ENCODE measurements around the gene MAN2A2.
A peak's percentile ranks its signal among the peaks of the same experiment; 100 is the strongest.

MAN2A2 gene

DNA sequence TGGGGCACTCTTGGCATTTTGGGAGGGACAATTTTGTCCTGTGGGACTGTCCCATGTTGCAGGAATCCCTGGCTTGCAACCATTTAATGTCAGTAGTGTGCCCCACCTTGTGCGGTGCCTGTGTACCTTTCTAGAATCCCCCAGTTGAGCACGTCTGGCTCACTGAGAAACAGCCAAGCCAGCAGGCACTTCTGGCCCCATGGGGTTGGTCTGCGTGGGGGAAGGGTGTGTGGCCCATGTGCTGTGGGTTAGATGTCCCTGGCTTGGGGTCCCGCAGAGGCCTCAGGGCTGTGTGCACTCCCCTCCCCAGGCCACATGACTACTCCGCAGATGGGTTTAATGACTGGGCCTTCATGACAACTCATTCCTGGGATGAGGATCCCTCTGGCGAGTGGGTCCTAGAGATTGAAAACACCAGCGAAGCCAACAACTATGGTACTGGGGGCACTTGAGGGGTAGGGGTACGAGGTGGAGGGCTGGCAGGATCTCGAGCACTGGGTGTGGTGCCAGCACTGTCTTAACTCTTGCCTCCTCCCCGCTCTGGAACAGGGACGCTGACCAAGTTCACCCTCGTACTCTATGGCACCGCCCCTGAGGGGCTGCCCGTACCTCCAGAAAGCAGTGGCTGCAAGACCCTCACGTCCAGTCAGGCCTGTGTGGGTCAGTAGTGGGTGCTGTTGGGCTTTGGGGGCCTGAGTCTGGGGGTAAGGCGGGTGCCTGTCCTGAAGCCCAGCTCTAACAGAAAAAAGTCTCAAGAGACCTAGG is 22.5 kb upstream of the MAN2A2 start:
- Histone ChIP-seq H3K27me3 (ENCODE audit: control insufficient read depth, insufficient read depth, low read length) (no peaks in the 10 kb centered on the region), H3K4me3 (ENCODE audit: low read depth, low read length) (no peak overlapping the region), H3K9me3 (ENCODE audit: control insufficient read depth, insufficient read depth, low read length) (no peaks in the 10 kb centered on the region), H3K36me3 (ENCODE audit: control insufficient read depth, insufficient read depth, low read length) (peaks cover 59% of the 10 kb centered on the region), H3K4me1 (ENCODE audit: control insufficient read depth, insufficient read depth, low read length) (peaks cover 2% of the 10 kb centered on the region), H3K9ac (ENCODE audit: low read depth, low read length) (no peak overlapping the region)

DNA sequence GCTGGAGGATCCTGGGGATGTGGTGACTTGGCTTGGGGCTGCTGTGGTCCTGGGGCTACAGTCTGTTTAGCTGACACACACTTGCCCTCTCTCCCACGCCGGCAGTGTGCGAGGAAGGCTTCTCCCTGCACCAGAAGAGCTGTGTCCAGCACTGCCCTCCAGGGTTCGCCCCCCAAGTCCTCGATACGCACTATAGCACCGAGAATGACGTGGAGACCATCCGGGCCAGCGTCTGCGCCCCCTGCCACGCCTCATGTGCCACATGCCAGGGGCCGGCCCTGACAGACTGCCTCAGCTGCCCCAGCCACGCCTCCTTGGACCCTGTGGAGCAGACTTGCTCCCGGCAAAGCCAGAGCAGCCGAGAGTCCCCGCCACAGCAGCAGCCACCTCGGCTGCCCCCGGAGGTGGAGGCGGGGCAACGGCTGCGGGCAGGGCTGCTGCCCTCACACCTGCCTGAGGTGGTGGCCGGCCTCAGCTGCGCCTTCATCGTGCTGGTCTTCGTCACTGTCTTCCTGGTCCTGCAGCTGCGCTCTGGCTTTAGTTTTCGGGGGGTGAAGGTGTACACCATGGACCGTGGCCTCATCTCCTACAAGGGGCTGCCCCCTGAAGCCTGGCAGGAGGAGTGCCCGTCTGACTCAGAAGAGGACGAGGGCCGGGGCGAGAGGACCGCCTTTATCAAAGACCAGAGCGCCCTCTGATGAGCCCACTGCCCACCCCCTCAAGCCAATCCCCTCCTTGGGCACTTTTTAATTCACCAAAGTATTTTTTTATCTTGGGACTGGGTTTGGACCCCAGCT is 21.7 kb upstream of the MAN2A2 start:
- H3K4me1 ChIP-seq (ENCODE audit: control insufficient read depth, insufficient read depth, low read length), result peaks cover 2% of the 10 kb centered on the region
- peaks cover 55% of the 10 kb centered on the region for H3K36me3 ChIP-seq (ENCODE audit: control insufficient read depth, insufficient read depth, low read length)
- no peak overlapping the region for H3K9ac ChIP-seq (ENCODE audit: low read depth, low read length)
- H3K4me3 ChIP-seq (ENCODE audit: low read depth, low read length), result no peak overlapping the region
- H3K9me3 ChIP-seq (ENCODE audit: control insufficient read depth, insufficient read depth, low read length), result no peaks in the 10 kb centered on the region
- H3K27me3 ChIP-seq (ENCODE audit: control insufficient read depth, insufficient read depth, low read length), result no peaks in the 10 kb centered on the region

DNA sequence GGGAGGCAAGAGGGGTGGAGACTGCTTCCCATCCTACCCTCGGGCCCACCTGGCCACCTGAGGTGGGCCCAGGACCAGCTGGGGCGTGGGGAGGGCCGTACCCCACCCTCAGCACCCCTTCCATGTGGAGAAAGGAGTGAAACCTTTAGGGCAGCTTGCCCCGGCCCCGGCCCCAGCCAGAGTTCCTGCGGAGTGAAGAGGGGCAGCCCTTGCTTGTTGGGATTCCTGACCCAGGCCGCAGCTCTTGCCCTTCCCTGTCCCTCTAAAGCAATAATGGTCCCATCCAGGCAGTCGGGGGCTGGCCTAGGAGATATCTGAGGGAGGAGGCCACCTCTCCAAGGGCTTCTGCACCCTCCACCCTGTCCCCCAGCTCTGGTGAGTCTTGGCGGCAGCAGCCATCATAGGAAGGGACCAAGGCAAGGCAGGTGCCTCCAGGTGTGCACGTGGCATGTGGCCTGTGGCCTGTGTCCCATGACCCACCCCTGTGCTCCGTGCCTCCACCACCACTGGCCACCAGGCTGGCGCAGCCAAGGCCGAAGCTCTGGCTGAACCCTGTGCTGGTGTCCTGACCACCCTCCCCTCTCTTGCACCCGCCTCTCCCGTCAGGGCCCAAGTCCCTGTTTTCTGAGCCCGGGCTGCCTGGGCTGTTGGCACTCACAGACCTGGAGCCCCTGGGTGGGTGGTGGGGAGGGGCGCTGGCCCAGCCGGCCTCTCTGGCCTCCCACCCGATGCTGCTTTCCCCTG is 21.0 kb upstream of the MAN2A2 start:
- peaks cover 2% of the 10 kb centered on the region for H3K4me1 ChIP-seq (ENCODE audit: control insufficient read depth, insufficient read depth, low read length)
- peaks cover 47% of the 10 kb centered on the region for H3K36me3 ChIP-seq (ENCODE audit: control insufficient read depth, insufficient read depth, low read length)
- no peaks in the 10 kb centered on the region for H3K27me3 ChIP-seq (ENCODE audit: control insufficient read depth, insufficient read depth, low read length)
- no peaks in the 10 kb centered on the region for H3K9me3 ChIP-seq (ENCODE audit: control insufficient read depth, insufficient read depth, low read length)
- no peak overlapping the region for H3K9ac ChIP-seq (ENCODE audit: low read depth, low read length)
- no peak overlapping the region for H3K4me3 ChIP-seq (ENCODE audit: low read depth, low read length)

DNA sequence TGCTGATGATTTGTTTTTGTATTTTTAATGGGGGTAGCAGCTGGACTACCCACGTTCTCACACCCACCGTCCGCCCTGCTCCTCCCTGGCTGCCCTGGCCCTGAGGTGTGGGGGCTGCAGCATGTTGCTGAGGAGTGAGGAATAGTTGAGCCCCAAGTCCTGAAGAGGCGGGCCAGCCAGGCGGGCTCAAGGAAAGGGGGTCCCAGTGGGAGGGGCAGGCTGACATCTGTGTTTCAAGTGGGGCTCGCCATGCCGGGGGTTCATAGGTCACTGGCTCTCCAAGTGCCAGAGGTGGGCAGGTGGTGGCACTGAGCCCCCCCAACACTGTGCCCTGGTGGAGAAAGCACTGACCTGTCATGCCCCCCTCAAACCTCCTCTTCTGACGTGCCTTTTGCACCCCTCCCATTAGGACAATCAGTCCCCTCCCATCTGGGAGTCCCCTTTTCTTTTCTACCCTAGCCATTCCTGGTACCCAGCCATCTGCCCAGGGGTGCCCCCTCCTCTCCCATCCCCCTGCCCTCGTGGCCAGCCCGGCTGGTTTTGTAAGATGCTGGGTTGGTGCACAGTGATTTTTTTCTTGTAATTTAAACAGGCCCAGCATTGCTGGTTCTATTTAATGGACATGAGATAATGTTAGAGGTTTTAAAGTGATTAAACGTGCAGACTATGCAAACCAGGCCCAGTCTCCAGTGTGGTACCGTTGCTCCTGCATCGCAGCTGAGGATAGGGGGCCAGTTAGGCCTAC is 20.1 kb upstream of the MAN2A2 start:
- H3K9ac ChIP-seq (ENCODE audit: low read depth, low read length), result no peak overlapping the region
- H3K4me1 ChIP-seq (ENCODE audit: control insufficient read depth, insufficient read depth, low read length), result peaks cover 2% of the 10 kb centered on the region
- H3K4me3 ChIP-seq (ENCODE audit: low read depth, low read length), result no peak overlapping the region
- no peaks in the 10 kb centered on the region for H3K27me3 ChIP-seq (ENCODE audit: control insufficient read depth, insufficient read depth, low read length)
- no peaks in the 10 kb centered on the region for H3K9me3 ChIP-seq (ENCODE audit: control insufficient read depth, insufficient read depth, low read length)
- peaks cover 41% of the 10 kb centered on the region for H3K36me3 ChIP-seq (ENCODE audit: control insufficient read depth, insufficient read depth, low read length)

DNA sequence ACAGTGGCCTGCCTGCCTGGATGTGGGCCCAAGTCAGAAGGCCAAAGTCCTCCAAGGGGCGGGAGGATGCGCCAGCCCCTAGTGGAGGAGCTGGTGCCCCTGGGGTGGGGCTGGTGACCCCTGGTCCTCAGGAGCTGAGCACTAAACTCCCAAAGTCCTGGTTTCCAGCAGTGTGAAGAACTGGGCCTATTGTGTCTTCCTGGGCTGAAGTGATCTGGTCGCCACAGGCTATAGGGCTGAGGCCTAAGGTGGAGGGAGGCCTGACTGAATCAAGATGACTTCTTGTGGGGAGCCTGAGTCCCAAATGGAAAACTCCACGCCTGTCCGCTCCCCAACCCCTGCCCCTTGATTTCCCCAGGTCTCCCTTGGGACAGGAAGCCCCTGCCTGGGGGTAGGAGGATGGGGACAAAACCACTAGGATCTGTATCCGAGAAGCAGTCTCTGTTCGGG is 19.6 kb upstream of the MAN2A2 start:
- H3K4me3 ChIP-seq (ENCODE audit: low read depth, low read length), result no peak overlapping the region
- no peaks in the 10 kb centered on the region for H3K9me3 ChIP-seq (ENCODE audit: control insufficient read depth, insufficient read depth, low read length)
- H3K4me1 ChIP-seq (ENCODE audit: control insufficient read depth, insufficient read depth, low read length), result peaks cover 2% of the 10 kb centered on the region
- H3K27me3 ChIP-seq (ENCODE audit: control insufficient read depth, insufficient read depth, low read length), result no peaks in the 10 kb centered on the region
- peaks cover 35% of the 10 kb centered on the region for H3K36me3 ChIP-seq (ENCODE audit: control insufficient read depth, insufficient read depth, low read length)
- no peak overlapping the region for H3K9ac ChIP-seq (ENCODE audit: low read depth, low read length)

DNA sequence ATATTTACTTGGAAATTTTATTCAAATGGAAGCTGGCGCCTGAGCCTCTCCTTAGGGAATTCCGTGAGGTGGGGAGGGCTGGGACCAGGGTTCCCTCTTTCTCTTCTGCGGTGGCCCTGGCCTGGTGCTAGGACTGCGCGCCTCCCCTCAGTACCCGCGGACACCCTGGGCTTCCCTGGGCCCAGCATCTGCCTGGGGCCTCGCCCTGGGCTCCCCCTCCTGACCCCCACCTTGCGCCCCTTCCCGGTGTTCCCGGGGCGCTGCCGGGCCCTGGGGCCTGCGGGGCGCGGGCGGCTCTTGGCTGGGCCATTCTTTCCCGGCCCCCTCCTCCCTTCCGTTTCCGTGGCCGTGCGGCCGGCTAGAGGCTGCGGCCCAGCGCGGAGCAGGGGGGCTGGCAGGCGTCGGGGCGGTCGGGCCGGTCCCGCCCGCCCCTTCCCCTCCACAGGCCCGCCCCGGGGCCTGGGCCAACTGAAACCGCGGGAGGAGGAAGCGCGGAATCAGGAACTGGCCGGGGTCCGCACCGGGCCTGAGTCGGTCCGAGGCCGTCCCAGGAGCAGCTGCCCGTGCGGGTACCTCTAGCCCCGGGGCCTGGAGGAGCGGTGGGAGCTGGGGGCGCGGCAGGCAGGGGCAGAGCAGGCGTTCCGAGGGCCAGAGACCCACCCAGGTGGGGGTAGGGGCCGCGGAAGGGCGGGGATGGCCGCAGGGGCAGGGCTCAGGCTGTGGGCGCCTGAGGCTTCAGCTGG is 19.0 kb upstream of the MAN2A2 start, which contains the start of gene FES:
Gene FES (plus strand): TSS at position 529 of the 743 bp plus-strand sequence. CDS start 542 bp downstream, outside the sequence.
- H3K36me3 ChIP-seq (ENCODE audit: control insufficient read depth, insufficient read depth, low read length), result peaks cover 29% of the 10 kb centered on the region
- H3K4me1 ChIP-seq (ENCODE audit: control insufficient read depth, insufficient read depth, low read length), result peaks cover 2% of the 10 kb centered on the region
- H3K9ac ChIP-seq (ENCODE audit: low read depth, low read length), result peak within 1 kb of the TSS; percentile 54
- no peaks in the 10 kb centered on the region for H3K27me3 ChIP-seq (ENCODE audit: control insufficient read depth, insufficient read depth, low read length)
- H3K4me3 ChIP-seq (ENCODE audit: low read depth, low read length), result peak within 1 kb of the TSS; percentile 26
- H3K9me3 ChIP-seq (ENCODE audit: control insufficient read depth, insufficient read depth, low read length), result no peaks in the 10 kb centered on the region

DNA sequence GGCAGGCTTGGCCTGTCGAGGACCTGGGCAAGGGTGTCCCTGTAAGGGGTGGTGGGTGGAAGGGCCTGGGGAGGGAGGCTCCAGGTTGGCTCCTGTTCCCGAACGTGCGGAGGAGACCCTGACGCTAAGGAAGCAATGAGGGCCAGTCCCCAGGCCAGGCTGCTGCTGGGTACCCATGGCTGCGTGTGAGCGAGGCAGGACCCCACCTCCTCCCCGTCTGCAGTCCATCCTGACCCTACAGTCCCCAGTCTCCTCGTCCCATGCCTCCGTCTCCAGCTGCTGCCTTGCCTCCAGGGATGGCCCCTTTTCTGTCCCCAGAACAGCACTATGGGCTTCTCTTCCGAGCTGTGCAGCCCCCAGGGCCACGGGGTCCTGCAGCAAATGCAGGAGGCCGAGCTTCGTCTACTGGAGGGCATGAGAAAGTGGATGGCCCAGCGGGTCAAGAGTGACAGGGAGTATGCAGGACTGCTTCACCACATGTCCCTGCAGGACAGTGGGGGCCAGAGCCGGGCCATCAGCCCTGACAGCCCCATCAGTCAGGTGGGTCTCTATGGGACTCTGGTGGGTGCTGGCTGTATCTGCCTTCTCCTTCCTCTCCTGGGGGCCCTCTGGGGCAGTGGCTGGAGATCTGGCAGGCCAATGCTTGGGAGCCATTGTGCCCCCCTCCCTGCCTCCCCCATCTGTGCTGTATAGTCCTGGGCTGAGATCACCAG is 18.2 kb upstream of the MAN2A2 start:
- peak overlapping the region; percentile 26 for H3K4me3 ChIP-seq (ENCODE audit: low read depth, low read length)
- H3K27me3 ChIP-seq (ENCODE audit: control insufficient read depth, insufficient read depth, low read length), result no peaks in the 10 kb centered on the region
- peaks cover 2% of the 10 kb centered on the region for H3K4me1 ChIP-seq (ENCODE audit: control insufficient read depth, insufficient read depth, low read length)
- H3K36me3 ChIP-seq (ENCODE audit: control insufficient read depth, insufficient read depth, low read length), result peaks cover 23% of the 10 kb centered on the region
- H3K9me3 ChIP-seq (ENCODE audit: control insufficient read depth, insufficient read depth, low read length), result no peaks in the 10 kb centered on the region
- H3K9ac ChIP-seq (ENCODE audit: low read depth, low read length), result peak overlapping the region; percentile 54

DNA sequence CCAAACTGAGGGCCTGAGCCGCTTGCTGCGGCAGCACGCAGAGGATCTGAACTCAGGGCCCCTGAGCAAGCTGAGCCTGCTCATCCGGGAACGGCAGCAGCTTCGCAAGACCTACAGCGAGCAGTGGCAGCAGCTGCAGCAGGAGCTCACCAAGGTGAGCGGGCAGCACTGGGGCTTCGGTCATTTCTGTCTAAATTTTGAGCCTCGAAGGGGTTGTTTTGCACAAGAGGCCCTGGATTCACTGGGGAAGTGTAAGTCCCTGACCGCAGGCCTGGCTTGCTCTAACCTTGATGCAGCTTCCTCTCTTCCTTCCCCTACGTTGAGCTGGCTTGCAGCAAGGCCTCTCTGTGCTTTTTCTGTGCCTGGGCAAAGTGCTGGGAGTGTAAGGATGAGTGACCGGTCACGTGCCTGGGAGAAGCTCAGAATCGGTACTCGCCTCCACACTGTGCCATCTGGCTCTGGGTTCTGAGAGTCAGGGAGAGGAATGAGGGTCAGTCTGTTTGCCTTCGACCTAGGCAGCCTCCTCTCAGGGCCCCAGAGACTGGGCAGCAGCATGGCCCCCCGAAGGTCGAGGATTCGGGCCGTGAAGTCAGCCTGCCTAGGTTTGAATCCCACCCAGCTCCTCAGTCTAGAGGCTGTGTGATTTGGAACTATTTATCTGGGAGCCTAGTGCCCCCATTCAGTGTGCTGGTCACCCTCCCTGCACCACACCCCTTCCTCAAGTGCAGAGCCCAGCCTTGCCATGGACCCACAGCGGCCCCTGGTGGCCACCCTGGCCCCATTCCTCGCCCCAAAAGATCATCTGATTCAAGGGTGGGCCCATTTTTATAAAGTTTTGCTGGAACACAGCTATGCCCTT is 17.4 kb upstream of the MAN2A2 start:
- no peaks in the 10 kb centered on the region for H3K9me3 ChIP-seq (ENCODE audit: control insufficient read depth, insufficient read depth, low read length)
- no peak overlapping the region for H3K9ac ChIP-seq (ENCODE audit: low read depth, low read length)
- peaks cover 15% of the 10 kb centered on the region for H3K36me3 ChIP-seq (ENCODE audit: control insufficient read depth, insufficient read depth, low read length)
- H3K27me3 ChIP-seq (ENCODE audit: control insufficient read depth, insufficient read depth, low read length), result no peaks in the 10 kb centered on the region
- H3K4me1 ChIP-seq (ENCODE audit: control insufficient read depth, insufficient read depth, low read length), result peaks cover 4% of the 10 kb centered on the region
- no peak overlapping the region for H3K4me3 ChIP-seq (ENCODE audit: low read depth, low read length)

DNA sequence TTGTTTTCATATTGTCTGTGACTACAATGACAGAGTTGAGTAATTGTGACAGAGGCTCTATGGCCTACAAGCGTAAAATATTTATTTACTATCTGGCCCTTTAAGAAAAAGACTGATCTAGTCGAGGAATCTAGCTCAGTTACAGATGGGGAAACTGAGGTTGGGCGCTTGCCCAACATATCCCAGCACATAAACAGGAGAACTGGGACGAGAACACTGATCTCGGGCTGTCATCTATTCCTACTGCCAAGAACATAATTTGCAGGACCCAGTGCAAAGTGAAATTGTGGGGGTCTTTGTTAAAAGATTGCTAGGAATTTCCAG is 16.8 kb upstream of the MAN2A2 start:
- Histone ChIP-seq H3K27me3 (ENCODE audit: control insufficient read depth, insufficient read depth, low read length) (no peaks in the 10 kb centered on the region), H3K4me3 (ENCODE audit: low read depth, low read length) (no peak overlapping the region), H3K4me1 (ENCODE audit: control insufficient read depth, insufficient read depth, low read length) (peaks cover 4% of the 10 kb centered on the region), H3K9ac (ENCODE audit: low read depth, low read length) (no peak overlapping the region), H3K36me3 (ENCODE audit: control insufficient read depth, insufficient read depth, low read length) (peaks cover 10% of the 10 kb centered on the region), H3K9me3 (ENCODE audit: control insufficient read depth, insufficient read depth, low read length) (no peaks in the 10 kb centered on the region)

- Histone ChIP-seq H3K27me3 (ENCODE audit: control insufficient read depth, insufficient read depth, low read length) (no peaks in the 10 kb centered on the region), H3K4me3 (ENCODE audit: low read depth, low read length) (no peak overlapping the region), H3K9ac (ENCODE audit: low read depth, low read length) (no peak overlapping the region), H3K4me1 (ENCODE audit: control insufficient read depth, insufficient read depth, low read length) (peaks cover 4% of the 10 kb centered on the region), H3K9me3 (ENCODE audit: control insufficient read depth, insufficient read depth, low read length) (no peaks in the 10 kb centered on the region), H3K36me3 (ENCODE audit: control insufficient read depth, insufficient read depth, low read length) (peaks cover 3% of the 10 kb centered on the region)
Measured at GRCh38 chr15:90887037-90887481, 16.0 kb upstream of the MAN2A2 start.
